Loucy (cell line): ENCODE results near the gene SEC14L1.

ENCODE experiments used
- H2AFZ ChIP-seq: fragments of 200-600 bp; sonication (generic); 2 replicates; pipeline ENCODE4 v1.6.0; 2016; ENCODE audit warnings: antibody characterized with exemption, mild to moderate bottlenecking, low read length, moderate library complexity
- H3F3A ChIP-seq: fragments of 200-600 bp; 2 replicates; pipeline ENCODE4 v1.6.0; 2016; ENCODE audit warnings: antibody characterized with exemption, low read depth, mild to moderate bottlenecking
- H3K27me3 ChIP-seq: fragments of 200-600 bp; sonication (generic); 2 replicates; pipeline ENCODE4 v1.6.1; 2014; ENCODE audit warnings: low read length, mild to moderate bottlenecking; ENCODE audit not compliant: insufficient read depth, poor library complexity, severe bottlenecking
- H3K36me3 ChIP-seq: fragments of 200-600 bp; sonication (generic); 2 replicates; pipeline ENCODE4 v1.6.1; 2016; ENCODE audit warnings: low read length; ENCODE audit not compliant: insufficient read depth
- H3K4me1 ChIP-seq: fragments of 200-600 bp; sonication (generic); 2 replicates; pipeline ENCODE4 v1.5.1; 2014; ENCODE audit warnings: low read length, mild to moderate bottlenecking; ENCODE audit not compliant: insufficient read depth, poor library complexity, severe bottlenecking
- H3K4me2 ChIP-seq: fragments of 200-600 bp; sonication (generic); 2 replicates; pipeline ENCODE4 v1.6.0; 2014; ENCODE audit warnings: antibody characterized with exemption, low read length, low read depth, mild to moderate bottlenecking; ENCODE audit not compliant: poor library complexity, severe bottlenecking
- H3K4me3 ChIP-seq: fragments of 200-600 bp; sonication (generic); 2 replicates; pipeline ENCODE4 v1.5.1; 2014; ENCODE audit warnings: low read length, mild to moderate bottlenecking, mixed read lengths; ENCODE audit not compliant: poor library complexity, severe bottlenecking
- H3K79me2 ChIP-seq: fragments of 200-600 bp; sonication (generic); 2 replicates; pipeline ENCODE4 v1.6.1; 2014; ENCODE audit warnings: low read length; ENCODE audit not compliant: insufficient read depth
- H3K9ac ChIP-seq: fragments of 200-600 bp; sonication (generic); 2 replicates; pipeline ENCODE4 v1.6.0; 2014; ENCODE audit warnings: mild to moderate bottlenecking, low read depth, low read length, moderate library complexity; ENCODE audit not compliant: poor library complexity, severe bottlenecking
- H3K9me2 ChIP-seq: fragments of 200-600 bp; sonication (generic); replicated peaks from 2 replicates; pipeline ENCODE4 v1.6.1; 2016; ENCODE audit warnings: low read depth, low read length, mixed read lengths
- H3K9me3 ChIP-seq: fragments of 200-600 bp; sonication (generic); 2 replicates; pipeline ENCODE4 v1.6.1; 2014; ENCODE audit warnings: mild to moderate bottlenecking, antibody characterized with exemption, low read length, low read depth; ENCODE audit not compliant: insufficient read depth
- H4K20me1 ChIP-seq: fragments of 200-600 bp; sonication (generic); 2 replicates; pipeline ENCODE4 v1.6.0; 2014; ENCODE audit warnings: antibody characterized with exemption, low read length, mild to moderate bottlenecking; ENCODE audit not compliant: insufficient read depth, poor library complexity, severe bottlenecking
- EZH2phosphoT487 ChIP-seq: fragments of 200-600 bp; IDR thresholded peaks from 2 replicates; pipeline ENCODE4 v1.6.1; 2018; ENCODE audit warnings: antibody characterized with exemption, mild to moderate bottlenecking, moderate library complexity, borderline replicate concordance
- TF ChIP-seq, protein P1 (sequence below): fragments of 200-600 bp; sonication (generic); conservative IDR thresholded peaks from 2 replicates; pipeline ENCODE4 v1.5.1; 2014; ENCODE audit warnings: mild to moderate bottlenecking, antibody characterized with exemption, low read length

Gene SEC14L1

DNA sequence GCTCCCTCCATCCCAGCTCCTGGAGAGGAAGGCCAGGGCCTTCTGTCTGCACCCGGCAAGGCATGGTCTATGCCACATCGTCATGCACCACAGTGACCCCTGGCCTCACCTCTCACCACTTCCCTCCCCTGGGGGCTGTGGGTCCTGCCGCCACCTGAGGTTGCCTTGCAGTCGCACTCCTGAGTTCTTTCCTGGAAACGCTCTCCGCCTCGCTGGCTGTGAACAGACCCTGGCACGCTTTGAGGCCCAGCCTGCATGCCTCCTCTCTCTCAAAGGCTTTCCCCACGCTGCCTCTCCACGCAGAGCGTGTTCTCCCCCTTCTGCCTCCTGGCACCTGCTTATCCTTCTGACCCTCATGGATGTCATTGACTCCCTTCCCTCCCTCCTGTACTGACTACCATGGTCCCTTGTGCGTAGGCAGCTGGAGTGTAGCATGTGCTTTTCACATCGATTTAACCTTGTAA, 45.4 kb downstream of the SEC14L1 start:
- Histone ChIP-seq H3F3A (no peaks in the 10 kb centered on the region), H2AFZ (no peak overlapping the region), H3K27me3 (no peaks in the 10 kb centered on the region), H3K9me2 (no peaks in the 10 kb centered on the region), H3K4me2 (peak overlapping the region; percentile 44), H3K9ac (peak overlapping the region; percentile 4), H3K4me1 (peaks cover 49% of the 10 kb centered on the region), H3K79me2 (peaks cover 79% of the 10 kb centered on the region), H4K20me1 (peaks cover 8% of the 10 kb centered on the region), H3K9me3 (no peaks in the 10 kb centered on the region), H3K36me3 (peaks cover 2% of the 10 kb centered on the region; the same call in 1 of the 2 replicates), H3K4me3 (no peak overlapping the region)
- no peak for TF ChIP-seq EZH2phosphoT487
- TF ChIP-seq, protein P1, sequence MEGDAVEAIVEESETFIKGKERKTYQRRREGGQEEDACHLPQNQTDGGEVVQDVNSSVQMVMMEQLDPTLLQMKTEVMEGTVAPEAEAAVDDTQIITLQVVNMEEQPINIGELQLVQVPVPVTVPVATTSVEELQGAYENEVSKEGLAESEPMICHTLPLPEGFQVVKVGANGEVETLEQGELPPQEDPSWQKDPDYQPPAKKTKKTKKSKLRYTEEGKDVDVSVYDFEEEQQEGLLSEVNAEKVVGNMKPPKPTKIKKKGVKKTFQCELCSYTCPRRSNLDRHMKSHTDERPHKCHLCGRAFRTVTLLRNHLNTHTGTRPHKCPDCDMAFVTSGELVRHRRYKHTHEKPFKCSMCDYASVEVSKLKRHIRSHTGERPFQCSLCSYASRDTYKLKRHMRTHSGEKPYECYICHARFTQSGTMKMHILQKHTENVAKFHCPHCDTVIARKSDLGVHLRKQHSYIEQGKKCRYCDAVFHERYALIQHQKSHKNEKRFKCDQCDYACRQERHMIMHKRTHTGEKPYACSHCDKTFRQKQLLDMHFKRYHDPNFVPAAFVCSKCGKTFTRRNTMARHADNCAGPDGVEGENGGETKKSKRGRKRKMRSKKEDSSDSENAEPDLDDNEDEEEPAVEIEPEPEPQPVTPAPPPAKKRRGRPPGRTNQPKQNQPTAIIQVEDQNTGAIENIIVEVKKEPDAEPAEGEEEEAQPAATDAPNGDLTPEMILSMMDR = no peak

DNA sequence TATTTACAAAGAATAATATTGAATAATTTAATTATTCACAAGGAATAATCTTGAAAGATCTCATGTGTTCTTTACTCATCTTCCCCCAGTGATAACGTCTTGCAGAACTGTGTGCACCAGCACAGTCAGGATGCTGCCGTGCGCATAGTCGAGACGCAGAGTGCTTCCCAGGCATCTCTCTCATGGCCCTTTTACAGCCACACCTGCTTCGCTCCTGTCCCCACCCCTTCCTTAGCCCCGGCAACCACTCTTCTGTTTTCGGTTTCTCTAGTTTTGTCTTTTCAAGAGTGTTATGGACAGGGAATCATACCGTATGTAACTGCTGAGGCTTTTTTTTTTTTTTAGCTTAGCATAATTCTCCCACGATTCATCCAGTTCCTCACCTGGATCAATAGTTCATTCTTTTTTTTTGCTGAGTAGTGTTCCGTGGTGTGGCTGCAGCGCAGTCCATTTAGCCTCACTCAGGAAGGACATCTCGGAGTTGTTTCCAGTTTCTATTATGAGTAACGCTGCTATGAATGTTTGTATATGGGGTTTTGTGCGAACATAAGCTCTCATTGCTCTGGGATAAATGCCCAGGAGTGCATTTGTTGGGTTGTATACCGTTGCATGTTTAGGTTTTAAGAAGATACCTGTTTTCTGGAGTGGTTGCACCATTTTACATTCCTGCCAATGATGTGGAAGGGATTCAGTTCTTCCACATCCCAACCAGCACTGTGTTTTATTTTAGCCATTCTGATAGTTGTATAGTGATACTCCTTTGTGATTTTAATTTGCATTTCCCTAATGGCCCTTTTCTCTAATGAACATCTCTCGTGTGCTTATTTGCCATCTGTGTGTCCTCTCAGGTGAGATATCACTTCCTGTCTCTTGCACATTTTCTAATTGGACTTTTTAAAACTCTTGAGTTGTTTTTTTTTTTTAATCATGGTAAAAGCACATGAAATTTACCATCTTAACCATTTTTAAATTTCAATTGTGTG, 47.6 kb downstream of the SEC14L1 start:
- Histone ChIP-seq H3F3A (no peaks in the 10 kb centered on the region), H3K79me2 (peaks cover 58% of the 10 kb centered on the region), H3K9me3 (no peaks in the 10 kb centered on the region), H4K20me1 (peaks cover 8% of the 10 kb centered on the region), H3K4me1 (peaks cover 31% of the 10 kb centered on the region), H3K4me2 (peak overlapping the region; percentile 0), H3K9me2 (no peaks in the 10 kb centered on the region), H2AFZ (no peak overlapping the region), H3K27me3 (no peaks in the 10 kb centered on the region), H3K9ac (peak overlapping the region; percentile 4), H3K36me3 (peaks cover 23% of the 10 kb centered on the region; the same call in 1 of the 2 replicates), H3K4me3 (no peak overlapping the region)
- no peak for TF ChIP-seq EZH2phosphoT487
- TF ChIP-seq, protein P1 = no peak

DNA sequence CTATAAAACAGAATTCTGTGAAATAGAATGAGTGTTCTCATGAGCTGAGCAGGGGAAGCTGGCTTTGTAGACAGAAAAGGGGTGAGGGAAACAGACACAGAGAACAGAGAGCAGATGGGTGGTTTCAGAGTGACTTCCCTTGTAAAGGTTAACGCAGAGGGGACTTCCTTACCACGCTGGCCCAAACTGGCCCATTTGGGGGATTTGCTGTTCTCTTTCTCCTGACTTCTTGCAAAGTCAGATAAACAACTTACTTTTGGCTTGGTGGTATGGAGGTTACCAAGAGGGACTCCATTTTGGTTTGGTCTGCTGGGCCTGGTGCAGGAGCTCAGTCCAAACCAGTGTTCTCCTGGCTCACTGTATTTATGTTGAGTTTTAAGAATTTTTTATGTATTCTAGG, 48.4 kb downstream of the SEC14L1 start:
- H3K9ac ChIP-seq = peak overlapping the region; percentile 4
- H3K79me2 ChIP-seq = peaks cover 50% of the 10 kb centered on the region
- no peaks in the 10 kb centered on the region for H3F3A ChIP-seq
- H3K9me2 ChIP-seq = no peaks in the 10 kb centered on the region
- peak overlapping the region; percentile 0 for H3K4me2 ChIP-seq
- peaks cover 31% of the 10 kb centered on the region for H3K4me1 ChIP-seq
- H3K4me3 ChIP-seq = no peak overlapping the region
- no peaks in the 10 kb centered on the region for H3K27me3 ChIP-seq
- peaks cover 31% of the 10 kb centered on the region; the same call in 1 of the 2 replicates for H3K36me3 ChIP-seq
- no peak overlapping the region for H2AFZ ChIP-seq
- TF ChIP-seq EZH2phosphoT487 = no peak
- TF ChIP-seq, protein P1 = no peak
- no peaks in the 10 kb centered on the region for H3K9me3 ChIP-seq
- H4K20me1 ChIP-seq = peaks cover 8% of the 10 kb centered on the region
